Spinal cord (tissue), 10 donors: ENCODE results near the gene SLU7. TPM values are rescaled to one million over a fixed set of nuclear protein-coding genes. Genes with fewer than 3 reads are reported as not detected.
A peak's percentile ranks its signal among the peaks of the same experiment; 100 is the strongest.

Experiments used
- DNase-seq, 6 donors: peaks; one replicate each; pipeline versions ENCODE4 v3.0.0 to v3.0.0-alpha.2; 2013 to 2015; ENCODE audit warnings: low spot score in 6 of 6, low read depth in 4 of 6
- H3K27ac ChIP-seq: one replicate; pipeline ENCODE4 v1.5.1; 2013; ENCODE audit warnings: low read depth, low read length, control low read depth
- H3K27me3 ChIP-seq: one replicate; pipeline ENCODE4 v1.6.1; 2013; ENCODE audit warnings: low read length; ENCODE audit not compliant: control insufficient read depth, insufficient read depth
- H3K36me3 ChIP-seq: one replicate; pipeline ENCODE4 v1.6.1; 2013; ENCODE audit warnings: low read length; ENCODE audit not compliant: control insufficient read depth, insufficient read depth
- H3K4me1 ChIP-seq: one replicate; pipeline ENCODE4 v1.6.1; 2013; ENCODE audit warnings: low read length; ENCODE audit not compliant: control insufficient read depth, insufficient read depth
- H3K4me3 ChIP-seq: one replicate; pipeline ENCODE4 v1.5.1; 2013; ENCODE audit warnings: low read depth, low read length, control low read depth
- H3K9me3 ChIP-seq: one replicate; pipeline ENCODE4 v1.6.1; 2013; ENCODE audit warnings: low read length; ENCODE audit not compliant: control insufficient read depth, insufficient read depth
- WGBS: methylation state at CpG from one replicate; pipeline ENCODE4 v1.1.5; 2013; ENCODE audit warnings: missing lambda C conversion rate; ENCODE audit not compliant: insufficient coverage; 5-methylcytosine and 5-hydroxymethylcytosine counted together
- polyA plus RNA-seq, 2 donors: library from polyadenylated mRNA; unstranded; fragments of 120-200 nt; gene quantifications; one replicate each; pipeline ENCODE4 v1.2.1, GENCODE V29; 2013; ENCODE audit not compliant: insufficient read length in 2 of 2
- total RNA-seq, 2 donors: library from RNA; depleted of rRNA in 1 of 2; stranded (reverse); fragments of 120-200 nt in 1 of 2; fragments of >200 nt in 1 of 2; gene quantifications; one replicate each; pipeline versions ENCODE4 v1.2.3 to v1.2.4, GENCODE V29; 2013 to 2014
- donor health status: healthy.

Gene SLU7
- total and polyA plus RNA-seq, 4 donors, result 37.0 to 45.8 (median 42.2) TPM

DNA sequence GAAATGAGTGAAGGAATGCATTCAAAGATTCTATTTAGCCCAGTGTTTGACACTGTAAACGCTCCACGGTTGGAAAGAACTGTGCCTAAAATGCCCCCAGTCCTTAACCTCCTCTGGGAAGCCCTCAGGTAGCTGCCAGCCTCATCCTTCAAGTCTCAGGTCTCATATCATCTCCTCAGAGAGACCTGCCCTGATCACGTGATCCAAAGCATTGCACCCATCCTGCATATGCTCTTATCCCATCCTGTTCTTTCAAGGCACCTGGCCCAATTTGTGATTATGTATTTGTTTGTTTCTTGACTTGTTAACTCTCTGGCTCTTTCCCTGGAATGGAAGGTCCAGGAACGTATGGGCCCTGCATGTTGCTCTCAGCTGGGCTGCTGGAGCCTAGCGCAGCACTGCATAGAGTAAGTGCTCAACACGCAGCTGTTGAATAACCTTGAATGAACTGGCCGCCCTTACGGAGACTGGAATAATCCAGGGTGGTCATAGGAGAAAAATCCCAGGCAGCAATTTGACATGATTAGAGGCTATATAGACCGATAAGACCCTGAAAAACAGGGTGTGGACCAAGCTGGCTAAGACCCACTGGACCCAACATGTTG is 57.2 kb downstream of the SLU7 start:
- H3K4me3 ChIP-seq, result no peak overlapping the region
- H3K9me3 ChIP-seq, result no peaks in the 10 kb centered on the region
- peaks cover 28% of the 10 kb centered on the region for H3K4me1 ChIP-seq
- DNase-seq, result no peak
- no peak overlapping the region for H3K27ac ChIP-seq
- no peaks in the 10 kb centered on the region for H3K36me3 ChIP-seq
- 94% methylated on average over 8 of the region's 9 CpGs for WGBS
- no peaks in the 10 kb centered on the region for H3K27me3 ChIP-seq

DNA sequence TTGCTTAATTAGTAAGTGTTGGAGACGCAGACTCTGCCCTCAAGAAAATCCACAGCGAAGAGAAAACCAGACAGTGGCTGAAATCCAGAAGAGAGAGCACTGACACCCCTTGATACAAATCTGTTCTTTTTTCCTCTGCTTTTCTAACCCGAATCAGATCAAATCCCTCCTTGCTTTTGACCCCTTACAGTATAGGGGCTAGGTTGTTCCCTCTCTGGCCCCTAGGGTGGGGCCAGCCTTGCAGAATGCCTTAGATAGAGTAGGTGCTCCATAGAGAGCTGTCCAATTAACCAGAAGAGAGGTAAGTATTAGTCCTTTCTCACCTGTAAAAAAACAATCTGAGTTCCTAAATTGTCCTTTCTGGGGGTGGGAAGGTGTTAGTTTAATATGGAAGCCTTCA is 58.6 kb downstream of the SLU7 start:
- no CpG with 5 or more reads among the region's 3 CpGs for WGBS
- Histone ChIP-seq H3K27ac (peak overlapping the region; percentile 40), H3K4me1 (peaks cover 32% of the 10 kb centered on the region), H3K9me3 (no peaks in the 10 kb centered on the region), H3K4me3 (no peak overlapping the region), H3K27me3 (no peaks in the 10 kb centered on the region), H3K36me3 (no peaks in the 10 kb centered on the region)
- no peak for DNase-seq

DNA sequence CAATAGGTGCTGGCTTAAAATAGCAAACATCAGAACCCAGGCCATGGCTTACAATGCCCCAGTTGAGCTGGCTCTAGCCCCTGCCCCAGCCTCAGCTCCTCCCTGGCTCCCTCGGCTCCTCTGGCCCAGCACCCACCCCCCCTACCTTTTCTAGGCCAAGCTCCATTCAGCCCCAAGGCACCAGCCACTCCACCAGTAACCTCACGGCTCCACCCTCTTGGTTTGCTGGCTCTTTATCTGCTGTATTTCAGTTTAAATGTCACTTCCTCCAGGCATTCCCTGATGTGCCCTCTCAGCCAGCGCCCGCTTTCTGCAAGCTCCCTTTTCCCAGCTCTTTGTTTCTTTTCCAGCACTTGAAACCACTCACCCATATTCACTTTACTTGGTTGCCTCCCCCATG is 59.1 kb downstream of the SLU7 start:
- H3K27ac ChIP-seq, result peak overlapping the region; percentile 40
- DNase-seq, result no peak

DNA sequence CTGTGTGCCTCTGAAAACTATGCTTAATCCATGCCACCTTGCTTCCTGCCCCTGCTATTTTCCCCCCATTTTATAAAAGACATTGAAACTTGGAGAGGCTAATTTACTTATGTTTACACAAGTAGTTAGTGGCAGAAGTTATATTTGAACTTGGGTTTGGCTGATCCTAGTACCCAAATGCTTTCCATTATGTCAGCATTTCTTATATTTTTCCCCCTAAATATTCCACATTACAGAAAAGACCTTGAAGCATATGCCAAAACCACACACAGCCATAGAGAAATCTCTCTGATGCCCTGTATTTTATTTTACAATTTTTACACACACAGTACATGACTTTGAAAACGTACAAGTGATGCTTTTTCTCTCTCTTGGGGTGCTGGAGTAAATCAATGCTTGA is 59.6 kb downstream of the SLU7 start:
- no peaks in the 10 kb centered on the region for H3K9me3 ChIP-seq
- H3K27ac ChIP-seq, result no peak overlapping the region
- H3K4me1 ChIP-seq, result peaks cover 32% of the 10 kb centered on the region
- no peak for DNase-seq
- H3K36me3 ChIP-seq, result peaks cover 2% of the 10 kb centered on the region
- no peaks in the 10 kb centered on the region for H3K27me3 ChIP-seq
- H3K4me3 ChIP-seq, result no peak overlapping the region
- WGBS, result 40% methylated on average over 1 of the region's 1 CpG

More for the DNA sequence above, 59.1 kb downstream of the SLU7 start:
- Histone ChIP-seq H3K36me3 (peaks cover under 1% of the 10 kb centered on the region), H3K4me1 (peaks cover 32% of the 10 kb centered on the region), H3K4me3 (no peak overlapping the region), H3K27me3 (no peaks in the 10 kb centered on the region), H3K9me3 (no peaks in the 10 kb centered on the region)
- WGBS, result 70% methylated on average over 4 of the region's 4 CpGs

DNA sequence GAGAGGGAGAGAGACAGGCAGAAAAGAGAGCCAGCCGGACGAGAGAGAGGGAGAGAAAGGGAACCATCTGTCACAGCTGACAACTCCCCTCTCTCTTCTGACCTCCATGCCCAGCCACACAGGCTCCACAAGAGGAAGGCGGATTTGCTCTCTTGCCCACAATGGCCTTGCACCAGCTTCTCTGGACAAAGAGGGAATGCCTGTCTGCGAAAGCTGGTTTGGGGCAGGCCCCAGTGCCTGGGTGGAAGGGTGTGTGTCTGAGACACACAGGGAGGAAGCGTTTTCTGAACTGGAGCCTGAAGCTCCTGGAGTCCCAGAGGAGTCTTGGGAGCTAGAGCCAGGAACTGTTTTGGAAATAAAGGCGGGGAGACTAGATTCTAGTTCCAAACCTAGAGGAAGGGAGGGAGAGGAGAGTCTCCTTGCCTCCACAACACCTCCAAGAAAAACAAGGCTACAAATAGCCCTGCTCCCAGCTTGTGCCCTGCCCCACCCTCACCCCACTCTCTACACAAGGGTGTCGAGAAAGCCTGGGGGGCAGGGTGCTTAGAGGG is 60.9 kb downstream of the SLU7 start:
- 28% methylated on average over 2 of the region's 7 CpGs for WGBS
- Histone ChIP-seq H3K9me3 (no peaks in the 10 kb centered on the region), H3K27me3 (no peaks in the 10 kb centered on the region), H3K4me3 (no peak overlapping the region), H3K4me1 (peaks cover 24% of the 10 kb centered on the region), H3K27ac (peak overlapping the region; percentile 62), H3K36me3 (peaks cover 2% of the 10 kb centered on the region)
- peak in 3 of 6 donors; percentile 22 to 78 (median 36) for DNase-seq

DNA sequence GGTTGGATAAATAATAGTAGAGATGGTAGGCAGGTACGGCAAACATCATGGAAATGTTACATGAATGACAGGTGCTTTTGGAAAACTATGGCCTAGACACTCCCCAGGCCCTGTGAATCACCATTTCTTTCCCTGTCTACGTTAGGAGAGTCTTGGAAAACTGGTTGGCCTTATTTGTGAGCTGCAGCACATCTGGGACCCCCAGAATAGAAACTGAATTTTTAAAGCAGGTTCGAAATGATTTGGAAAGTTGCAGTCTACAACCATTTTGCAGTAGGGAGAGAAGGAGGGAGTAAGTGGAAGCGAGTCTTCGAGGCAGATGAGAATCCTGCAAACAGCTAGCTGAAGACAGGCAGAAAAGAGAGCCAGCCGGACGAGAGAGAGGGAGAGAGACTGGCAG is 61.5 kb downstream of the SLU7 start:
- no peaks in the 10 kb centered on the region for H3K9me3 ChIP-seq
- no peak overlapping the region for H3K4me3 ChIP-seq
- peak overlapping the region; percentile 62 for H3K27ac ChIP-seq
- no peaks in the 10 kb centered on the region for H3K27me3 ChIP-seq
- no peak for DNase-seq
- H3K4me1 ChIP-seq, result peaks cover 24% of the 10 kb centered on the region
- peaks cover 2% of the 10 kb centered on the region for H3K36me3 ChIP-seq
- 43% methylated on average over 6 of the region's 7 CpGs for WGBS

DNA sequence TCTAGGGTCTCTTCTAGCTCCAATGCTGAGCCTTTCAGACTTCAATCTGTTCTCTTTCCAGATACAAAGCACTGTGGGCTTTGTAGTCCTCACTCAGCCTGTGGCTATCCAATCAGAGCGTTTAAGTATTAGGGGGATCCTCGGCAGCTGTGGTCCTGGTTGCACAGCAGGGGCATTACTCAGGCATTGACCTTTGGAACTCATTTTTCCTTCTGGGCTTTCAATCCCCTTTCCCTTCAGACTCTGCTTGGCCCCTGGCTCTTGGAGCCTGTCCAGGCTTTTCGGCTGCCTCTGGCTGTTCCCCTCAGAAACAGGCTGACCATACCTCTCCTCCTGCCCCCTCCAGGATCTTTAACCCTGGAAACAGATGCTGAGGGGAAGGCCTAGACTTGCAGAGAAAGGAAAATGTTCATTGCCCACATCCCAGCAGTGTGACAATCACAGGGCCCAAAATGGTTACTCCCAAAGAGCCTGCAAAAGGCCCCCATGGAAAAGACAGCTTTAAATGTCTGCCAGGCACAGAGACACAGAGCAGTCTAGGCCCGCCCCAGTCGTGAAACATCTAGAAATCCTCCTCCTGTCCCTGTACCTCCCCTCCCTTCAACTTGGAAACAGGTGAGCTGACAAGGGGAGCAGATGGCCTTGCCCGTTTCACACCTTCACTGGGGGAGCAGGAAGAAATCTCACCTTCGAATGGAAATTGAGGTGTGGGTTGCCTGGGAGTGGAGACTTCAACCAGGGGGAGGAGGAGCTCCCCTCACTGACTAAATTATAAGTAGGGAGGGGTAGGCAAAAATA is 62.1 kb downstream of the SLU7 start:
- H3K4me1 ChIP-seq, result peaks cover 24% of the 10 kb centered on the region
- peaks cover 2% of the 10 kb centered on the region for H3K36me3 ChIP-seq
- H3K27me3 ChIP-seq, result no peaks in the 10 kb centered on the region
- no peak overlapping the region for H3K4me3 ChIP-seq
- DNase-seq, result peak in 1 of 6 donors; percentile 66
- peak overlapping the region; percentile 62 for H3K27ac ChIP-seq
- WGBS, result 39% methylated on average over 4 of the region's 7 CpGs
- H3K9me3 ChIP-seq, result no peaks in the 10 kb centered on the region

DNA sequence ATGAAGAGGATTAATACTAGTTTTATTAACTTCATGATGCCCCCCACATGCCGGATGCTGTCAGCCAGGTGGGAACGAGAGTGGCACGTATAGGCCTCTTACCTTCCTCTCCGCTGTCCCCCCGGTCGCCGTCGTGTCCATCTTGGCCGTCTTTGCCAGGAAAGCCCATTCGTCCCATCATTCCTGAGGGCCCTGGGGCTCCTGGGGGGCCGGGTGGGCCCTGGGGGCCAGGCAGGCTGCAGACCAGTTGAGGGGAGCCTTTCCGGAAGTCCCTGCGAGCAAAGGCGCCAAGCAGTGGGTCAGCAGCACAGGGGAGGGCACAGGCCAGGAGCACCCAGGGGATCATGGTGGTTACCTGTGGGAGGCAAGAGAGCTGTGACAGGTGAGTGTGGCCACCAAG is 64.2 kb downstream of the SLU7 start:
- Histone ChIP-seq H3K4me1 (peaks cover 21% of the 10 kb centered on the region), H3K4me3 (no peak overlapping the region), H3K27ac (no peak overlapping the region), H3K9me3 (no peaks in the 10 kb centered on the region), H3K36me3 (peaks cover 2% of the 10 kb centered on the region), H3K27me3 (no peaks in the 10 kb centered on the region)
- no peak for DNase-seq
- 93% methylated on average over 14 of the region's 14 CpGs for WGBS

DNA sequence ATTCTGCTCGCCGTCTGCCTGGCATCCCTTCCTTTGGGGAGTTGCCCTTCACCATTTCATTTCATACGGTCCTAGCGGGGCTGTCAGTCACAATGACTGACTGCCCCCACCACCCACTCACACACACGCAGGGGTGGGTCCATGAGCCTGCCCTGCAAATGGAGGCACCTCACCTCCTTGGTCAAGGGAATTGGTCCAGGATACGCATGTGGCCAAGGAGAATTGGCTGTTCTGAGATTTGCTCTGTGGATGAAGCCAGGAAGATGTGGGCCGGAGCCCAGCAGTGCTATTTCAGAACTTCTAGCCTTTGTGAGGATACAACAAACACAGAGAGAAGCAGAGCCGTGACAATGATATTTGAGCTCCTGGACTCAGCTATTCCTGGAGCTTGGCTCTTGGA is 65.5 kb downstream of the SLU7 start:
- no peaks in the 10 kb centered on the region for H3K27me3 ChIP-seq
- H3K4me3 ChIP-seq, result no peak overlapping the region
- H3K9me3 ChIP-seq, result no peaks in the 10 kb centered on the region
- peaks cover 12% of the 10 kb centered on the region for H3K36me3 ChIP-seq
- WGBS, result 81% methylated on average over 5 of the region's 8 CpGs
- peak in 1 of 6 donors; percentile 66 for DNase-seq
- H3K27ac ChIP-seq, result no peak overlapping the region
- peaks cover 18% of the 10 kb centered on the region for H3K4me1 ChIP-seq
